PC-3 (cell line): ENCODE data around the gene LRBA. TPM values are rescaled to one million over a fixed set of nuclear protein-coding genes. Genes with fewer than 3 reads are reported as not detected.

Experiments
- ATAC-seq: fragments of 200-7000 bp; cut with Tn5 transposase; 2 replicates; pipeline ENCODE4 v1.9.1; 2020; ENCODE audit warnings: mild to moderate bottlenecking, moderate library complexity
- BruUV-seq: library from RNA; stranded (reverse); fragments of 400-500 nt; replicated peaks from 2 replicates; lab custom pipeline; 2021; lab: Mats Ljungman, UMichigan
- CTCF ChIA-PET: fragments of 300-600 bp; sonication (Branson Sonifier 250); formaldehyde crosslinking; loops from one replicate; lab custom pipeline; 2022; ENCODE audit warnings: antibody characterized with exemption; lab: Charles Lee
- POLR2A ChIA-PET: fragments of 300-600 bp; sonication (Branson Sonifier 250); formaldehyde crosslinking; loops from one replicate; lab custom pipeline; 2022; ENCODE audit warnings: antibody characterized with exemption; ENCODE audit not compliant: unreplicated experiment; lab: Charles Lee
- DNase-seq: peaks from one replicate; pipeline ENCODE4 v3.0.0-alpha.2; 2015
- H2AFZ ChIP-seq: fragments of 300-600 bp; sonication (generic); 2 replicates; pipeline ENCODE4 v1.6.0; 2016; ENCODE audit warnings: antibody characterized with exemption, low read length
- H3F3A ChIP-seq: fragments of 300-600 bp; sonication (generic); one replicate; pipeline ENCODE4 v1.6.0; 2017; ENCODE audit warnings: antibody characterized with exemption, low read length, control low read depth, mild to moderate bottlenecking; ENCODE audit not compliant: unreplicated experiment
- H3K27ac ChIP-seq: fragments of 300-600 bp; sonication (generic); 2 replicates; pipeline ENCODE4 v1.5.1; 2016; ENCODE audit warnings: mild to moderate bottlenecking, low read length
- H3K27me3 ChIP-seq: fragments of 300-600 bp; sonication (generic); 2 replicates; pipeline ENCODE4 v1.6.1; 2016; ENCODE audit warnings: low read length, mixed read lengths
- H3K36me3 ChIP-seq: fragments of 300-600 bp; sonication (generic); 2 replicates; pipeline ENCODE4 v1.6.1; 2016; ENCODE audit warnings: low read depth, mixed run types, low read length, mixed read lengths
- H3K4me1 ChIP-seq: fragments of 300-600 bp; sonication (generic); 2 replicates; pipeline ENCODE4 v1.5.1; 2016; ENCODE audit warnings: low read length; ENCODE audit not compliant: insufficient read depth
- H3K4me2 ChIP-seq: fragments of 300-600 bp; sonication (generic); 2 replicates; pipeline ENCODE4 v1.6.0; 2016; ENCODE audit warnings: low read length
- H3K4me3 ChIP-seq: fragments of 300-600 bp; sonication (generic); 2 replicates; pipeline ENCODE4 v1.5.1; 2016; ENCODE audit warnings: mild to moderate bottlenecking, low read length, mixed read lengths
- H3K79me2 ChIP-seq: fragments of 300-600 bp; sonication (generic); 2 replicates; pipeline ENCODE4 v1.6.1; 2017; ENCODE audit warnings: low read length, mixed read lengths
- H3K9ac ChIP-seq: fragments of 300-600 bp; sonication (generic); 2 replicates; pipeline ENCODE4 v1.6.0; 2016; ENCODE audit warnings: mild to moderate bottlenecking, low read length
- H3K9me2 ChIP-seq: fragments of 300-600 bp; sonication (generic); replicated peaks from 2 replicates; pipeline ENCODE4 v1.6.1; 2016; ENCODE audit warnings: mixed run types, low read length, mixed read lengths
- H3K9me3 ChIP-seq: fragments of 300-600 bp; sonication (generic); 2 replicates; pipeline ENCODE4 v1.6.1; 2016; ENCODE audit warnings: low read length, mixed read lengths
- H4K20me1 ChIP-seq: fragments of 300-600 bp; sonication (generic); 2 replicates; pipeline ENCODE4 v1.6.1; 2016; ENCODE audit warnings: low read length, mixed read lengths
- EZH2 ChIP-seq: fragments of 300-600 bp; sonication (generic); IDR thresholded peaks from one replicate; pipeline ENCODE4 v1.6.1; 2017; ENCODE audit warnings: antibody characterized with exemption, mild to moderate bottlenecking, low read length; ENCODE audit not compliant: unreplicated experiment
- EZH2phosphoT487 ChIP-seq: fragments of 300-600 bp; sonication (generic); IDR thresholded peaks from 2 replicates; pipeline ENCODE4 v1.6.1; 2018; ENCODE audit warnings: mild to moderate bottlenecking, antibody characterized with exemption, low read length, borderline replicate concordance
- intact Hi-C: fragments of 100-400 bp; cut with micrococcal nuclease; formaldehyde crosslinking; loops from 2 replicates; pipeline ENCODE4 v1.9.0; 2023
- total RNA-seq: library from RNA; depleted of rRNA; stranded (reverse); fragments of >200 nt; gene quantifications from 2 replicates; pipeline ENCODE4 v1.2.3, GENCODE V29; 2014
- TF ChIP-seq, protein P1 (sequence below): fragments of 300-600 bp; sonication (generic); conservative IDR thresholded peaks from 2 replicates; pipeline ENCODE4 v1.5.1; 2017; ENCODE audit warnings: antibody characterized with exemption, low read depth, mild to moderate bottlenecking, low read length

LRBA gene
- total RNA-seq, 1 experiment from 2014 or later = 40.8 TPM

DNA sequence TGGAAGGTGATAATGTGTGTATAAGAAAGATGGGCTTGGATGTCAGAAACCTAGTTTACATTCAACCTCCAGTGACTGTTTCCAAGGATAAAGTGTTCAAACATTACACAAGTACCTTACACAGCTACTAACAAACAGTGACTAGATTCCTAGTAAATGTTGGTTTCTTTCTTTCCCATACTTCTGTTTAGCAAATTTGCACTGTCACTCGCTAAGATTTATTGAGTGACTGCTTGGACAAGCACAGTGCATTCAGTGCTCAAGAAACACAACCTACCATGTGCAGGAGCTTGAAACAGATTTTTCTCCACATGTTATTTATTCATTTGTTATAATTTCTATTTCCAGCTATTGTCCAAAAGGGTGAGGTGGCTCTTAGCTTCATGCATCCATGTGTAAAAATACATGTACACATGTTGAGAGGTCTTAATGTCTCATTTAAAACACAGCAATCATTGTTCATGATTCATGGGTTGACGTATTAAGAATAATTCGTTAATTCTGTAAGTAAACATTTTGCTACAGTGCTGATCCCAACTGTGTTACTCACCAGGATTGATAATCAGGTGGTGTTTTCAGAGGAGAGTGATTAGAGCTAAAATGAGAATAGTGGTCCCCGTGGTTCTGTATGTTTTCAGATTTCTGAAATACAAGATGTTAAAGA, 783.8 kb downstream of the LRBA start:
- POLR2A ChIA-PET = no interaction called here
- H3K4me1 ChIP-seq = peaks cover 18% of the 10 kb centered on the region

DNA sequence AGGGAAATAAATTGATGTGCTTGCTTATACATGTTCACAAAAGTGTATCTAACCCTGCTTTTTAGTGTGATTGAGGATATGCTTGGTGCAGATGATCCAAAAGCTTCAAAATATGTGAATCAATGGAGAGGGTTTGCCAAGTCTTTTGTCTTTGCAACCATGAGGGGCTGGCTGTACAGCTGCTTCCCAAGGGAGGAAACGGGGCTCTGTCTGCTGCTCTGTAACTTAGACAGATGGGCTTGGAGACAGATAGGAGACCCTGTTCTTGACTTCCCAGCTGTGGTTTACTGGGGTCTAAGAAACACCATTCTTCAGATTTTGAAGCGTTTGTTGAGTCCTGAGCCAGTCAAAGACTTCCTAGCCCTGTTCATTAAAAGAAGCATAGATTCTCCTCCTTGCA, 784.5 kb downstream of the LRBA start:
- TF ChIP-seq, protein P1, sequence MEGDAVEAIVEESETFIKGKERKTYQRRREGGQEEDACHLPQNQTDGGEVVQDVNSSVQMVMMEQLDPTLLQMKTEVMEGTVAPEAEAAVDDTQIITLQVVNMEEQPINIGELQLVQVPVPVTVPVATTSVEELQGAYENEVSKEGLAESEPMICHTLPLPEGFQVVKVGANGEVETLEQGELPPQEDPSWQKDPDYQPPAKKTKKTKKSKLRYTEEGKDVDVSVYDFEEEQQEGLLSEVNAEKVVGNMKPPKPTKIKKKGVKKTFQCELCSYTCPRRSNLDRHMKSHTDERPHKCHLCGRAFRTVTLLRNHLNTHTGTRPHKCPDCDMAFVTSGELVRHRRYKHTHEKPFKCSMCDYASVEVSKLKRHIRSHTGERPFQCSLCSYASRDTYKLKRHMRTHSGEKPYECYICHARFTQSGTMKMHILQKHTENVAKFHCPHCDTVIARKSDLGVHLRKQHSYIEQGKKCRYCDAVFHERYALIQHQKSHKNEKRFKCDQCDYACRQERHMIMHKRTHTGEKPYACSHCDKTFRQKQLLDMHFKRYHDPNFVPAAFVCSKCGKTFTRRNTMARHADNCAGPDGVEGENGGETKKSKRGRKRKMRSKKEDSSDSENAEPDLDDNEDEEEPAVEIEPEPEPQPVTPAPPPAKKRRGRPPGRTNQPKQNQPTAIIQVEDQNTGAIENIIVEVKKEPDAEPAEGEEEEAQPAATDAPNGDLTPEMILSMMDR = no peak
- TF ChIP-seq EZH2 = no peak
- TF ChIP-seq EZH2phosphoT487 = no peak
- Histone ChIP-seq H3K27ac (no peak overlapping the region), H3K9me2 (no peaks in the 10 kb centered on the region), H3K9me3 (no peaks in the 10 kb centered on the region), H3K9ac (no peak overlapping the region), H2AFZ (no peak overlapping the region), H3K4me1 (peaks cover 12% of the 10 kb centered on the region), H3K36me3 (no peaks in the 10 kb centered on the region), H4K20me1 (no peaks in the 10 kb centered on the region), H3F3A (no peaks in the 10 kb centered on the region), H3K79me2 (no peaks in the 10 kb centered on the region), H3K4me3 (no peak overlapping the region), H3K4me2 (no peak overlapping the region), H3K27me3 (no peaks in the 10 kb centered on the region)
- POLR2A ChIA-PET = no interaction called here
- CTCF ChIA-PET = interaction anchor here (0.5 kb wide), 1 partner anchor 150 kb away, joined by 3 read pairs; no protein-coding TSS in a partner anchor
- DNase-seq (no peak), ATAC-seq (no peak)
- BruUV-seq = no TSS peak
- intact Hi-C loops = no loop called here

More for the DNA sequence above, 783.8 kb downstream of the LRBA start:
- Histone ChIP-seq H3K27me3 (no peaks in the 10 kb centered on the region), H3K4me2 (no peak overlapping the region), H3K9ac (no peak overlapping the region), H3K36me3 (no peaks in the 10 kb centered on the region), H3F3A (no peaks in the 10 kb centered on the region), H3K79me2 (no peaks in the 10 kb centered on the region), H3K9me3 (no peaks in the 10 kb centered on the region), H4K20me1 (no peaks in the 10 kb centered on the region), H3K4me3 (no peak overlapping the region), H2AFZ (no peak overlapping the region), H3K9me2 (no peaks in the 10 kb centered on the region), H3K27ac (no peak overlapping the region)
- intact Hi-C loops = no loop called here
- no TSS peak for BruUV-seq
- ATAC-seq (0 out of 2 replicates have a peak, but pooled peaks have one; percentile 22), DNase-seq (no peak)
- TF ChIP-seq, protein P1 = no peak
- TF ChIP-seq EZH2phosphoT487 (no peak), EZH2 (no peak)
- CTCF ChIA-PET = no interaction called here

DNA sequence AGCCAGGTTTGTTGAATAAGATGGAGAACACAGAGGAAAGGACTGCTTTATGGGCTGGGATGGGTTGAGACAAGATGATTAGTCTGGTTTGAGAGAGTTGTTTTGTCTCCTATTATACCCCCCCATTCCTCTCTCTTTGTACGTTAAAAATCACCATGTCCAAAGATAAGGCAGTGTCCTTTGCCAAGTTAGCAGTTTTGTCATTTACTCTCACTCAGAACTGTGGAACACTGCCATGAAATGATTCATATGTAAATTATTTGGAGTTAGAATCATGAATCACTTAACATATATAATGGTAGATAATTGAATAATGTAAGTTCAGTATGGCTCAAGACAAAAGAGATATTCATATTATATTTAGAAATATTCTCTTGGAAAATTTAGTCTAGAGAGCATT, 785.6 kb downstream of the LRBA start:
- intact Hi-C loops = loop anchor here (1.0 kb wide), 1 partner anchor 8 kb away; no protein-coding TSS in a partner anchor
- Histone ChIP-seq H3F3A (no peaks in the 10 kb centered on the region), H3K4me3 (no peak overlapping the region), H3K9me3 (no peaks in the 10 kb centered on the region), H3K9ac (no peak overlapping the region), H3K27ac (peak overlapping the region; percentile 49), H3K36me3 (no peaks in the 10 kb centered on the region), H3K4me1 (peaks cover 22% of the 10 kb centered on the region), H2AFZ (no peak overlapping the region), H3K27me3 (no peaks in the 10 kb centered on the region), H4K20me1 (no peaks in the 10 kb centered on the region), H3K79me2 (no peaks in the 10 kb centered on the region), H3K4me2 (no peak overlapping the region), H3K9me2 (no peaks in the 10 kb centered on the region)
- BruUV-seq = no TSS peak
- peak; percentile 83 for DNase-seq
- POLR2A ChIA-PET = no interaction called here
- CTCF ChIA-PET = no interaction called here
- peak; percentile 27 for ATAC-seq
- TF ChIP-seq, protein P1 = no peak
- TF ChIP-seq EZH2 (no peak), EZH2phosphoT487 (no peak)
